H1 (cell line): Measurements from ENCODE around the gene BBS9. TPM values are rescaled to one million over a fixed set of nuclear protein-coding genes. Genes with fewer than 3 reads are reported as not detected.

Source experiments
- SIN3A ChIP-seq, 2 experiments: IDR thresholded peaks in 1 of 2; conservative IDR thresholded peaks in 1 of 2; 2 replicates each; pipeline ENCODE4 v1.6.1; 2011 to 2012; ENCODE audit warnings: low read length in 2 of 2, improper control_type of control experiment in 1 of 2, low read depth in 1 of 2, mild to moderate bottlenecking in 1 of 2
- SP1 ChIP-seq: IDR thresholded peaks from 2 replicates; pipeline ENCODE4 v1.6.1; 2011; ENCODE audit warnings: low read depth, low read length
- TCF12 ChIP-seq: IDR thresholded peaks from 2 replicates; pipeline ENCODE4 v1.6.1; 2011; ENCODE audit warnings: low read depth, mild to moderate bottlenecking, low read length
- YY1 ChIP-seq: IDR thresholded peaks from 2 replicates; pipeline ENCODE4 v1.6.1; 2011; ENCODE audit warnings: low read depth, mild to moderate bottlenecking, low read length
- polyA plus RNA-seq, 7 experiments: library from polyadenylated mRNA; depleted of rRNA in 3 of 7; stranded (reverse) in 5 of 7; unstranded in 2 of 7; fragments of >200 nt in 5 of 7; fragments of 200-250 nt in 2 of 7; gene quantifications; 1 replicate in 5 of 7; 2 replicates in 1 of 7; 4 replicates in 1 of 7; pipeline versions ENCODE4 v1.2.1 to v1.2.3, GENCODE V29; 2011 to 2013; ENCODE audit warnings: missing spikeins in 2 of 7, mixed read lengths in 2 of 7
- total RNA-seq: library from RNA; stranded (reverse); fragmentation: NEBNext Ultra II Directional; extraction: Animal tissue kit (Norgen Biotek cat#: 25700); gene quantifications from 2 replicates; pipeline ENCODE4 v1.2.1, GENCODE V29; 2021
- TF ChIP-seq, protein P1 (sequence below): fragments of 300-600 bp; sonication (generic); IDR thresholded peaks from 2 replicates; pipeline ENCODE4 v1.7.1; 2012; ENCODE audit warnings: low read length, moderate library complexity, mild to moderate bottlenecking, inconsistent platforms; ENCODE audit not compliant: insufficient replicate concordance

Gene BBS9
- total and polyA plus RNA-seq, 2 of the 8 experiments (the other 6 are each of a cell fraction or from before 2014, with no cell fraction given) = 22.3 to 37.0 TPM

DNA sequence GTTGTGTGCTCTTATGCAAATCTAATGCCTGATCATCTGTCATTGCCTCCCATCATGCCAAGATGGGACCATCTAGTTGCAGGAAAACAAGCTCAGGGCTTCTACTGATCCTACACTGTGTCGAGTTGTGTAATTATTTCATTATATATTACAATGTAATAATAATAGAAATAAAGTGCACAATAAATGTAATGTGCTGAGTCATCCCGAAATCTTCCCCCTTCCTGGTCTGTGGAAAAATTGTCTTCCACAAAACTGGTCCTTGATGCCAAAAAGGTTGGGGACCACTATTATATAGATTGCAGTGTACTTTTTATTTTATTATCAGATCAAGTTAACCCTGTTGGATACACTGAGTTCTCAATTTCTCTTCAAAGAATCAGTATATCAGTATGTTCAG is 50.2 kb downstream of the BBS9 start (continued):
- TF ChIP-seq, protein P1, sequence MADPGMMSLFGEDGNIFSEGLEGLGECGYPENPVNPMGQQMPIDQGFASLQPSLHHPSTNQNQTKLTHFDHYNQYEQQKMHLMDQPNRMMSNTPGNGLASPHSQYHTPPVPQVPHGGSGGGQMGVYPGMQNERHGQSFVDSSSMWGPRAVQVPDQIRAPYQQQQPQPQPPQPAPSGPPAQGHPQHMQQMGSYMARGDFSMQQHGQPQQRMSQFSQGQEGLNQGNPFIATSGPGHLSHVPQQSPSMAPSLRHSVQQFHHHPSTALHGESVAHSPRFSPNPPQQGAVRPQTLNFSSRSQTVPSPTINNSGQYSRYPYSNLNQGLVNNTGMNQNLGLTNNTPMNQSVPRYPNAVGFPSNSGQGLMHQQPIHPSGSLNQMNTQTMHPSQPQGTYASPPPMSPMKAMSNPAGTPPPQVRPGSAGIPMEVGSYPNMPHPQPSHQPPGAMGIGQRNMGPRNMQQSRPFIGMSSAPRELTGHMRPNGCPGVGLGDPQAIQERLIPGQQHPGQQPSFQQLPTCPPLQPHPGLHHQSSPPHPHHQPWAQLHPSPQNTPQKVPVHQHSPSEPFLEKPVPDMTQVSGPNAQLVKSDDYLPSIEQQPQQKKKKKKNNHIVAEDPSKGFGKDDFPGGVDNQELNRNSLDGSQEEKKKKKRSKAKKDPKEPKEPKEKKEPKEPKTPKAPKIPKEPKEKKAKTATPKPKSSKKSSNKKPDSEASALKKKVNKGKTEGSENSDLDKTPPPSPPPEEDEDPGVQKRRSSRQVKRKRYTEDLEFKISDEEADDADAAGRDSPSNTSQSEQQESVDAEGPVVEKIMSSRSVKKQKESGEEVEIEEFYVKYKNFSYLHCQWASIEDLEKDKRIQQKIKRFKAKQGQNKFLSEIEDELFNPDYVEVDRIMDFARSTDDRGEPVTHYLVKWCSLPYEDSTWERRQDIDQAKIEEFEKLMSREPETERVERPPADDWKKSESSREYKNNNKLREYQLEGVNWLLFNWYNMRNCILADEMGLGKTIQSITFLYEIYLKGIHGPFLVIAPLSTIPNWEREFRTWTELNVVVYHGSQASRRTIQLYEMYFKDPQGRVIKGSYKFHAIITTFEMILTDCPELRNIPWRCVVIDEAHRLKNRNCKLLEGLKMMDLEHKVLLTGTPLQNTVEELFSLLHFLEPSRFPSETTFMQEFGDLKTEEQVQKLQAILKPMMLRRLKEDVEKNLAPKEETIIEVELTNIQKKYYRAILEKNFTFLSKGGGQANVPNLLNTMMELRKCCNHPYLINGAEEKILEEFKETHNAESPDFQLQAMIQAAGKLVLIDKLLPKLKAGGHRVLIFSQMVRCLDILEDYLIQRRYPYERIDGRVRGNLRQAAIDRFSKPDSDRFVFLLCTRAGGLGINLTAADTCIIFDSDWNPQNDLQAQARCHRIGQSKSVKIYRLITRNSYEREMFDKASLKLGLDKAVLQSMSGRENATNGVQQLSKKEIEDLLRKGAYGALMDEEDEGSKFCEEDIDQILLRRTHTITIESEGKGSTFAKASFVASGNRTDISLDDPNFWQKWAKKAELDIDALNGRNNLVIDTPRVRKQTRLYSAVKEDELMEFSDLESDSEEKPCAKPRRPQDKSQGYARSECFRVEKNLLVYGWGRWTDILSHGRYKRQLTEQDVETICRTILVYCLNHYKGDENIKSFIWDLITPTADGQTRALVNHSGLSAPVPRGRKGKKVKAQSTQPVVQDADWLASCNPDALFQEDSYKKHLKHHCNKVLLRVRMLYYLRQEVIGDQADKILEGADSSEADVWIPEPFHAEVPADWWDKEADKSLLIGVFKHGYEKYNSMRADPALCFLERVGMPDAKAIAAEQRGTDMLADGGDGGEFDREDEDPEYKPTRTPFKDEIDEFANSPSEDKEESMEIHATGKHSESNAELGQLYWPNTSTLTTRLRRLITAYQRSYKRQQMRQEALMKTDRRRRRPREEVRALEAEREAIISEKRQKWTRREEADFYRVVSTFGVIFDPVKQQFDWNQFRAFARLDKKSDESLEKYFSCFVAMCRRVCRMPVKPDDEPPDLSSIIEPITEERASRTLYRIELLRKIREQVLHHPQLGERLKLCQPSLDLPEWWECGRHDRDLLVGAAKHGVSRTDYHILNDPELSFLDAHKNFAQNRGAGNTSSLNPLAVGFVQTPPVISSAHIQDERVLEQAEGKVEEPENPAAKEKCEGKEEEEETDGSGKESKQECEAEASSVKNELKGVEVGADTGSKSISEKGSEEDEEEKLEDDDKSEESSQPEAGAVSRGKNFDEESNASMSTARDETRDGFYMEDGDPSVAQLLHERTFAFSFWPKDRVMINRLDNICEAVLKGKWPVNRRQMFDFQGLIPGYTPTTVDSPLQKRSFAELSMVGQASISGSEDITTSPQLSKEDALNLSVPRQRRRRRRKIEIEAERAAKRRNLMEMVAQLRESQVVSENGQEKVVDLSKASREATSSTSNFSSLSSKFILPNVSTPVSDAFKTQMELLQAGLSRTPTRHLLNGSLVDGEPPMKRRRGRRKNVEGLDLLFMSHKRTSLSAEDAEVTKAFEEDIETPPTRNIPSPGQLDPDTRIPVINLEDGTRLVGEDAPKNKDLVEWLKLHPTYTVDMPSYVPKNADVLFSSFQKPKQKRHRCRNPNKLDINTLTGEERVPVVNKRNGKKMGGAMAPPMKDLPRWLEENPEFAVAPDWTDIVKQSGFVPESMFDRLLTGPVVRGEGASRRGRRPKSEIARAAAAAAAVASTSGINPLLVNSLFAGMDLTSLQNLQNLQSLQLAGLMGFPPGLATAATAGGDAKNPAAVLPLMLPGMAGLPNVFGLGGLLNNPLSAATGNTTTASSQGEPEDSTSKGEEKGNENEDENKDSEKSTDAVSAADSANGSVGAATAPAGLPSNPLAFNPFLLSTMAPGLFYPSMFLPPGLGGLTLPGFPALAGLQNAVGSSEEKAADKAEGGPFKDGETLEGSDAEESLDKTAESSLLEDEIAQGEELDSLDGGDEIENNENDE = no peak
- no peak for TF ChIP-seq YY1
- TF ChIP-seq TCF12 = no peak
- no peak for TF ChIP-seq SP1
- no peak for TF ChIP-seq SIN3A (conservative IDR thresholded peaks at IDR 0.05 in 1 of 2, IDR thresholded peaks at IDR 0.05 in 1 of 2; ENCODE audit: low read depth in 1 of 2, low read length in 2 of 2)
